ENCODE measurements around the gene THSD7B. TPM values are rescaled to one million over a fixed set of nuclear protein-coding genes. Genes with fewer than 3 reads are reported as not detected.

Gene THSD7B
- total RNA-seq, 1 donor, result under 0.01 TPM

- no peaks in the 10 kb centered on the region for H3K27me3 ChIP-seq (ENCODE audit: insufficient read depth, low read length)
- H3K9me3 ChIP-seq (ENCODE audit: low read depth, low read length), result no peaks in the 10 kb centered on the region
- TF ChIP-seq CTCF (IDR thresholded peaks at IDR 0.05; ENCODE audit: extremely low read depth, low read depth, low read length), result no peak
- no peaks in the 10 kb centered on the region for H3K79me2 ChIP-seq (ENCODE audit: insufficient read depth, low read length)
- no peaks in the 10 kb centered on the region for H4K20me1 ChIP-seq (ENCODE audit: insufficient read depth, low read length)
- peaks cover 10% of the 10 kb centered on the region for H3K4me1 ChIP-seq (ENCODE audit: insufficient read depth, low read length)
- no peak overlapping the region for H2AFZ ChIP-seq (ENCODE audit: low read length)
- H3K36me3 ChIP-seq (ENCODE audit: insufficient read depth, low read length), result no peaks in the 10 kb centered on the region
- H3K4me3 ChIP-seq (ENCODE audit: insufficient read depth, low read length), result no peak overlapping the region
- no peak overlapping the region for H3K27ac ChIP-seq (ENCODE audit: low read depth, low read length)
- DNase-seq (ENCODE audit: insufficient read length, low spot score, missing footprints), result no peak
- no peak overlapping the region for H3K4me2 ChIP-seq (ENCODE audit: insufficient read depth, low read length)
Measured at GRCh38 chr2:137181370-137181769, 416.0 kb downstream of the THSD7B start.

- Histone ChIP-seq H3K27ac (ENCODE audit: low read depth, low read length) (no peak overlapping the region), H3K4me2 (ENCODE audit: insufficient read depth, low read length) (no peak overlapping the region), H2AFZ (ENCODE audit: low read length) (no peak overlapping the region), H4K20me1 (ENCODE audit: insufficient read depth, low read length) (no peaks in the 10 kb centered on the region), H3K27me3 (ENCODE audit: insufficient read depth, low read length) (no peaks in the 10 kb centered on the region), H3K9me3 (ENCODE audit: low read depth, low read length) (no peaks in the 10 kb centered on the region), H3K4me3 (ENCODE audit: insufficient read depth, low read length) (no peak overlapping the region), H3K79me2 (ENCODE audit: insufficient read depth, low read length) (no peaks in the 10 kb centered on the region), H3K36me3 (ENCODE audit: insufficient read depth, low read length) (no peaks in the 10 kb centered on the region), H3K4me1 (ENCODE audit: insufficient read depth, low read length) (peaks cover 10% of the 10 kb centered on the region)
- no peak for DNase-seq (ENCODE audit: insufficient read length, low spot score, missing footprints)
- no peak for TF ChIP-seq CTCF (IDR thresholded peaks at IDR 0.05; ENCODE audit: extremely low read depth, low read depth, low read length)
Measured at GRCh38 chr2:137182071-137182470, 416.7 kb downstream of the THSD7B start.

- H3K27me3 ChIP-seq (ENCODE audit: insufficient read depth, low read length), result no peaks in the 10 kb centered on the region
- no peaks in the 10 kb centered on the region for H3K36me3 ChIP-seq (ENCODE audit: insufficient read depth, low read length)
- no peak for TF ChIP-seq CTCF (IDR thresholded peaks at IDR 0.05; ENCODE audit: extremely low read depth, low read depth, low read length)
- no peaks in the 10 kb centered on the region for H4K20me1 ChIP-seq (ENCODE audit: insufficient read depth, low read length)
- no peak for DNase-seq (ENCODE audit: insufficient read length, low spot score, missing footprints)
- no peak overlapping the region for H3K4me2 ChIP-seq (ENCODE audit: insufficient read depth, low read length)
- peaks cover 10% of the 10 kb centered on the region for H3K4me1 ChIP-seq (ENCODE audit: insufficient read depth, low read length)
- H3K27ac ChIP-seq (ENCODE audit: low read depth, low read length), result no peak overlapping the region
- no peaks in the 10 kb centered on the region for H3K79me2 ChIP-seq (ENCODE audit: insufficient read depth, low read length)
- no peaks in the 10 kb centered on the region for H3K9me3 ChIP-seq (ENCODE audit: low read depth, low read length)
- H3K4me3 ChIP-seq (ENCODE audit: insufficient read depth, low read length), result no peak overlapping the region
- H2AFZ ChIP-seq (ENCODE audit: low read length), result no peak overlapping the region
Measured at GRCh38 chr2:137183206-137183898, 418.0 kb downstream of the THSD7B start.

GRCh38 chr2:137185378-137186078 is 420.2 kb downstream of the THSD7B start:
- Histone ChIP-seq H3K27me3 (ENCODE audit: insufficient read depth, low read length) (no peaks in the 10 kb centered on the region), H3K79me2 (ENCODE audit: insufficient read depth, low read length) (no peaks in the 10 kb centered on the region), H2AFZ (ENCODE audit: low read length) (no peak overlapping the region), H3K27ac (ENCODE audit: low read depth, low read length) (no peak overlapping the region), H4K20me1 (ENCODE audit: insufficient read depth, low read length) (no peaks in the 10 kb centered on the region), H3K9me3 (ENCODE audit: low read depth, low read length) (no peaks in the 10 kb centered on the region), H3K4me1 (ENCODE audit: insufficient read depth, low read length) (peaks cover 1% of the 10 kb centered on the region), H3K36me3 (ENCODE audit: insufficient read depth, low read length) (no peaks in the 10 kb centered on the region), H3K4me2 (ENCODE audit: insufficient read depth, low read length) (no peak overlapping the region), H3K4me3 (ENCODE audit: insufficient read depth, low read length) (no peak overlapping the region)
- no peak for DNase-seq (ENCODE audit: insufficient read length, low spot score, missing footprints)
- no peak for TF ChIP-seq CTCF (IDR thresholded peaks at IDR 0.05; ENCODE audit: extremely low read depth, low read depth, low read length)

Data from osteoblast (primary cell).